Measurements from ENCODE around the gene PEF1.

The PEF1 gene

DNA sequence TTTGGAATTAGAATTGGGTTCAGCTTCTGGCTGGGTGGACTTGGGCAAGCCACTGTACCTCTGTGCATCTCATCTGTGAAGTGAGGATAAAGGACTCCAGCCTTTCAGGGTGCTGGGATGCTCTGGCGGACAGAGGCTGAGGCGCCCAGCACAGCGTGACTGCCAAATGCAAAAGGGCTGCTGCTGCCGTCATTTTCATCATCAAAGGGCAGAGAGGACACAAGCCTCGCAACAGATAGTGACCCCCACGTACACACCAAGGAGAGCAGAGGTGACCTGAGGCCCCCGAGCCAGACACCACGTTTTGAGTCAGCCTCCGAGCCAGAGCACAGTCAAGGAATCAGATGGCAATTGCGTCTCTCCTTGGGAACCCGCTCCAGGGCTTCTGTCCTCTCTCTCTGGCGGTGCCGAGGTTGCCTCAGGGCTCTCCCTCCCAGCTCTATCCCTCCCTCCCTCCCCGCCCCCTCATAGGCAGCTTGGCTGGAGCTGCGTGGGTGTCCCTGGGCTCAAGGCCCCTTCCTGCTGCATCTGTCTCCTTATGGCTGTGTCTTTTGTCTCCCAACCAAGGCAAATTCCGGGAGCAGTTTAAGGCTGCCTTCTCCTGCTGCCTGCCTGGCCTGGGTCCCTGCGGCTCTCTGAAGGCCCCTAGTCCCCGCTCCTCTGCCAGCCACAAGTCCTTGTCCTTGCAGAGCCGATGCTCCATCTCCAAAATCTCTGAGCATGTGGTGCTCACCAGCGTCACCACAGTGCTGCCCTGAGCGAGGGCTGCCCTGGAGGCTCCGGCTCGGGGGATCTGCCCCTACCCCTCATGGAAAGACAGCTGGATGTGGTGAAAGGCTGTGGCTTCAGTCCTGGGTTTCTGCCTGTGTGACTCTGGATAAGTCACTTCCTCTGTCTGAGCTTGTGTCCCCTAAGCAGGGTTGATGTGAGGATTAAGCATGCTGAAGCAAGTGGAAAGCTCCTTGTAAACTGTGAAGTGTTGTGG, 18.2 kb downstream of the PEF1 start:
- no peak for DNase-seq

DNA sequence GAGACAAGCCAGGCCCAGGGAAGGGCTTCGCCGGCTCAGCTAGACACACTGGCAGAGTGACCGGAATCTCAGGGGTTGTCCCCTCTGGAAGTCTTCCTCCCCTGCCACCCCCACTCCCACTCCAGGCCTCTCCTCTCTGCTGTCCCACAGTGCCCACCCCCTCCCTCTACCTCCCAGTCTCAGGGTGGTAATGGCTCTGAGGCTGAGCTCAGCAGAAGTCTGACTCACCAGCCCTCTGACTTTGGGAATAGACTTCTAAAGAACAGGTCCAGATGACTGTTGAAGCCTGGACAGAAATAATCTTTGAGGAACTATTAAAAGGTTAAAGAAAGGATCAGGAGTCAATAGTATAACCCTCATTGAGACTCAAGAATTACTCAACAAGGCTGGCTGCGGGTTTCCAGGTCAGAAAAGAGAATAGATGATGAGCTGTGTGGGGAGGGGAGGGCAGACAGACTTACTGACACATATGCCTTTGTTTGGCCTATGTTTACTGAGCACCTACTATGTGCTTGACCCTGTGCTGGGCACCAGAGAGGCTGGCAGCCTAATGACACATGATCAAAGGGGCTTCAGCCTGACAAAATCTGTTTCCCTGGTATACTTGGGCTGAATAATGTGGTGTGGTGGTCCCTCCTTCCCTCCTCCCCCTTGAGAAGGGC, 19.0 kb downstream of the PEF1 start:
- no peak for DNase-seq

DNA sequence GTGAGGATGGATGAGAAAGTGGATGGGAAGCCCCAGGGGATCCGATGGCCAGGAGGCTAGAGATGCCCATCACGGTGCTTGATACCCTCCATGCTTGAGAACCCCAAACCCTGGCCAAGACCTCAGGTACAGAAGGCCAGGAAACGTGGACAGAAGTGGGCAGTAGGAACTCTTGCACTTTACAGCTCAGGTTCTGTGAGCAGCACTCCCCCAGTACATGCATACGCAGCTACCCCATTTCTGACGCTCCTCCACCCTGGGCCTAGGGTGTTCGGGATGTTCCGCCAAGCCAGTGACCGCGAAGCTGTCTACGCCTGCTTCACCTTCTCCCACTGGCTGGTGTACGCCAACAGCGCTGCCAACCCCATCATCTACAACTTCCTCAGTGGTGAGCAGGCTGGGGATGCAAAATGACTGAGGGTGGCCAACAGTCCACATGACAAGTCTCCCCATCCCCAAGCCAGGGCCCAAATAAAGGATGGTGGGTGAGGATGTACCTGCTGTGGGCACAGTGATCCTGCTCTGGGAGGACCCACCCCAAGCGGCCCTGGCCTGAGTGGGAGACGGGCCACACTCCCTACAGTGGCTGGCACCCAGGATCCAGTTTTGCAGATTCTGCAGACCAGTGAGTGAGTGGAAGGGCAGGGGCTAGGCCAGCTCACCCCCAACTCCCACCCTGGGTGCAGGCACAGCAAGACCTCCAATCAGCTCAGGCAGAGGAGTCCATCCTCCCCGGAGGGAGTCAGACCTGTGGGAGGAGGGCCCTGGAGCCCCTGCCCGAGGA, 19.8 kb downstream of the PEF1 start:
- no peak for DNase-seq

DNA sequence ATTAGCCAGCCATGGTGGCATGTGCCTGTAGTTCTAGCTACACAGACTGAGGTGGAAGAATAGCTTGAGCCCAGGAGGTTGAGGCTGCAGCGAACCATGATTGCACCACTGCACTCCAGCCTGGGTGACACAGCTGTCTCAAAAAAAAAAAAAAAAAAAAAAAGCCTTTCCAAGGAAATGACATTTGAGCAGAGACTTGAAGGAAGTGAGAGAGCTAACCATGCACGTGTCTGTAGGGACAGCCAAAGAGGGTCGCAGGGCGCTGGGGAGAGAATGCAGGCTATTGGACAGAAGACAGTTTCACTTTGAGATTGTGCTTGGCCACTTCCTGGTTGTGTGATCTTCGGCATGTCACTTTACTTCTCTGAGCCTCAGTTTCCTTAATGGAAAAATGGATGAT, 20.4 kb downstream of the PEF1 start:
- DNase-seq = no peak

DNA sequence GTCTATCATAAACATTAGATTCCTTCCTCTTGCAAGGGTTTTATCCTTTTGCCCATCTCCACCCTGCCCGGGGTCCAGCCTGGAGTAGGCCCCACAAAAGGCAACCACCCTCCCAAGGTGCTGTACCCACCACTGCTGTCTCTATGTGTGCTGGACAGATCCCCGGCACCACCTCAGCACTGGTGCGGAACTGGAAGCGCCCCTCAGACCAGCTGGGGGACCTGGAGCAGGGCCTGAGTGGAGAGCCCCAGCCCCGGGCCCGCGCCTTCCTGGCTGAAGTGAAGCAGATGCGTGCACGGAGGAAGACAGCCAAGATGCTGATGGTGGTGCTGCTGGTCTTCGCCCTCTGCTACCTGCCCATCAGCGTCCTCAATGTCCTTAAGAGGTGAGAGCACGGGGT, 21.3 kb downstream of the PEF1 start:
- no peak for DNase-seq

DNA sequence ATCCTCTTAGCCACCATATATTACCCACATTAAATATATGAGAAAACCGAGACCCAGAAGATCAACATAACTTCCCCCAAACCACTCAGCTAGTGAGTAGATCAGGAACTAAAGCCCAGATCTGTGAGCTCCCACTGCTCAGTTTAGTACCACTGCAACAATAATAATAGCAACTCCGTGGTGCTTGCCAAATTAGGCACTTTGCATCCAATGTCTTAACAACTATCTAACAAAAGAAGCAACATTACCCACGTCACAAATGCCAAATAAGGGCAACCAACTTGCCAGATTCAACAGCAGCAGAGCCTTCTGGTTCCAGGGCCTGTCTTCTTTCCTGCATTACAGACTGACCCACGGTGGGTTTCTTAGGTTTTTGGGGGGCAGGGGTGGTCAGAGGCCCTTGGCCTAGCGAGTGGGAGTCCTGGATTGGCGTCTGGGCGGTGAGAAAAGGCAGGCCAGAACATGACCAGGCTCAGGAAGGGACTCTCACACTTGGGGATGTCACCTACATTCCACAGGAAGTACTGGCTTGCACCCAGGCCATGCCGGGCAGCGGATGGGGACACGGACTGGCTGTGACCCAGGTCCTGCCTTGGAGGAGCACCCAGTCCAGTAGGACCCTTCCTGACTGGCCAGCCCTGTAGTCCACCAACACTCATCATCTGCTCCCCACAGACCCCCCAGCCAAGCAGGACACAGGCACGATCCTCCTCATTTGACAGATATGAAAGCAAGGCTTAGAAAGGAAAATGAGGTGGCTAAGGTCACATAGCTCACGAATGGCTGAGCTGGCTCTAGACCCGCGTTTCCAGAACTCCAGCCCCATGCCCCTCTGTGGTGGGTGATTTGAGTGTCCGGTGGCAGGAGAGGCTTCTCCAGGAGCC, 22.6 kb downstream of the PEF1 start:
- no peak for DNase-seq

DNA sequence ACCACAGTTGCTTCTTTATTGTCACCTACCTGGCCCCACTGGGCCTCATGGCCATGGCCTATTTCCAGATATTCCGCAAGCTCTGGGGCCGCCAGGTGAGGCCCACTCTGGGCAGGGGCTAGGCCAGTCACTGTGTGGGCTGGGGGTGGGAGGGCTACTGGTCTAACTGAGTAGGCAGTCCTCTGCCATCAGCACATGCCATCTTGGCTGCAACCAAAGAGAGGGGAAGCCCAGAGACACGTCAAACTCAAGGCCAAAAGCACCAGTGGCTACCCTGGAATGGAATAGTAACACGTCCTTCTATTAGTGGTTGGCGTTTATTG, 23.2 kb downstream of the PEF1 start:
- DNase-seq = no peak

DNA sequence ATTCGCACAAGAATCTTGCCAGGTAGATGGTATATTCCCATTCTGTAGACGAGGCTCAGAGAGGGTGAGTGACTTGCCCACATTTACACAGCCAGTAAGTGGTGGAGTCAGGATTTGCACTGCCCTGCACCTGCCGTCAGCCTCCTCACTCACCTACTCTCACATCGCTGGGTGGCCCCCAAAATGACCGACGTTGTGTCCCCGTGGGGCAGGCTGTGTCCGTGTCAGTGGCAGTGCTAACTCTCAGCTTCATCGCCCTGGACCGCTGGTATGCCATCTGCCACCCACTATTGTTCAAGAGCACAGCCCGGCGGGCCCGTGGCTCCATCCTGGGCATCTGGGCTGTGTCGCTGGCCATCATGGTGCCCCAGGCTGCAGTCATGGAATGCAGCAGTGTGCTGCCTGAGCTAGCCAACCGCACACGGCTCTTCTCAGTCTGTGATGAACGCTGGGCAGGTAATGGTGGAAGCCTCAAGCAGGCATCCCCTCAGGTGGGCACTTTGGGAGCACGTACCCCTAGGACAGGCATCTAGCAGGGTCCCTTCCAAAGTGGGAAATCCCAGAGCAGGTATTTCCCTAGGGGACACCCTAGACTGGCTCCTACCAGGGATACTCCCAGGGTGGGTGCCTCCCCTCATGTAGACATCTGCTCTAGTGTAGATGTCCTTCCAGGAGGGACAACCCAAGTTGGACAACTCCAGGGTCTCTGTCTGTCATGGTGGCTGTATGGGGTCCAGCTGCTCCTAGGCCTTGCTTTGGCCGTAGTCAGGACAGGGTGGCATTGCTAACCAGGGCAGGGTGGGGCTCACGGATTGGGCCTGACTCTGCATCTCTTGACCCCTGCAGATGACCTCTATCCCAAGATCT, 23.8 kb downstream of the PEF1 start:
- DNase-seq = no peak

DNA sequence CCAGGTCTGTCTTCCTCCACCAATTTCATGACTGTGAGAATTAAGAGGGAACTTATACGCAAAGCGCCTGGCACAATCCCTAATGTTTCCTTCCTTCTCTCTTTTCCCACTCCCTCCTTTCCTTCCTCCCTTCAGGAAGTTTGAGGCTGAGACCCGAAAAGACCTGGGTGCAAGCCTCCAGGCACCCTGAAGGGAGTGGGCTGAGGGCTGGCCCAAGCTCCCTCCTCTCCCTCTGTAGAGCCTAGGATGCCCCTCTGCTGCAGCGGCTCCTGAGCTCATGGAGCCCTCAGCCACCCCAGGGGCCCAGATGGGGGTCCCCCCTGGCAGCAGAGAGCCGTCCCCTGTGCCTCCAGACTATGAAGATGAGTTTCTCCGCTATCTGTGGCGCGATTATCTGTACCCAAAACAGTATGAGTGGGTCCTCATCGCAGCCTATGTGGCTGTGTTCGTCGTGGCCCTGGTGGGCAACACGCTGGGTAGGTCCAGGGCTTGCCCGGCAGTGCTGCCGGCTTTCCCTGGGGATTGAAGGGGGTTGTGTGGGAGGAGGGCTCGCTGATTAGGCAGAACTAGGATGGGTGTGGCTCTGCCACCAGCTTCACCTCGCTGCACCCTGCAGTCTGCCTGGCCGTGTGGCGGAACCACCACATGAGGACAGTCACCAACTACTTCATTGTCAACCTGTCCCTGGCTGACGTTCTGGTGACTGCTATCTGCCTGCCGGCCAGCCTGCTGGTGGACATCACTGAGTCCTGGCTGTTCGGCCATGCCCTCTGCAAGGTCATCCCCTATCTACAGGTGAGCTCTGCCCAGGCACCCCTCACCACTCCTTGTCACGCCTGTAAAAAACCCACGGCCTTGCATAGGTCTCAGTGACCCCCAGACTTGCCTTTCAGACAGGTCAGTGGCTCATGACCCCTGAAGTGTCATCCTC, 25.5 kb downstream of the PEF1 start:
- no peak for DNase-seq

DNA sequence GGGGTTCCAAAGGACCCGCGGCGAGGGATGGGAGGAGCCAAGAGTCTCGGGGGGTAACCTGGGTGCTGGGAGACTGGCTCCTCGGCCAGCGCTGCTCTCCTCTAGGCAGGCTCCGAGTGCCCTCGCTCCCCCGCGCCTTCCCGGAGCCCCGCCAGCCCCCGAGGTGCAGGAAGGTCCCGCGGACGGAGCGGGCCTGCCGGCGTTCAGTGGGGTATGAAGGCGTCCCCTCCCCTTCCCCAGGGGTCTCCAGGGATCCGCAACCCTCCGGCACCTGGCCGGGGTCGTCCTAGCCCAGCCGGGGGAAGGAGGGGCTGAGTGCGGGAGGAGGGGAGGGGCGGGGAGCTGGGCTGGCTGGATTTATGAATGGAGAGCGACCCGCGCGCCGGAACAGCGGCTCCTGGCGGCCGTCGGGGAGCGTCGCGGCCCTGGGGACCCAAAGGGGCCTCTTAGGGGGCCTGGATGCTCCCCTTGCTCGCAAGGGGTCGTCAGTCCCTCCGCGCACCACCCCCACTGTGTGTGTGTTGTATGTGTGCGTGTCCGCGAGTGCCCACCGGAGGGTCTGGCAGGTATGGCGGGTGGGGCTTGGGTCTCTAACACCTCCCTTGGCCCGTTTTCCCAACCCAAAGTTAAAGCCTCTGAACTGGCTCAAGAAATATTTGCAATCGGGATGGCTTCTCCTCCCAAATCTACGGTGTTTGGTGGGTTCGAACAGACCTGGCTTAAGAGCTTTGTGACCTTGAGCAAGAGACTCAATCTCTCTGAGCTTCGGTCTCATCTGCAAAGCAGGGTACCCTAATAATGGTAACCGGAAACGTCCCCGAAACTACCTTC, 26.5 kb downstream of the PEF1 start:
- peak; percentile 57 for DNase-seq

DNA sequence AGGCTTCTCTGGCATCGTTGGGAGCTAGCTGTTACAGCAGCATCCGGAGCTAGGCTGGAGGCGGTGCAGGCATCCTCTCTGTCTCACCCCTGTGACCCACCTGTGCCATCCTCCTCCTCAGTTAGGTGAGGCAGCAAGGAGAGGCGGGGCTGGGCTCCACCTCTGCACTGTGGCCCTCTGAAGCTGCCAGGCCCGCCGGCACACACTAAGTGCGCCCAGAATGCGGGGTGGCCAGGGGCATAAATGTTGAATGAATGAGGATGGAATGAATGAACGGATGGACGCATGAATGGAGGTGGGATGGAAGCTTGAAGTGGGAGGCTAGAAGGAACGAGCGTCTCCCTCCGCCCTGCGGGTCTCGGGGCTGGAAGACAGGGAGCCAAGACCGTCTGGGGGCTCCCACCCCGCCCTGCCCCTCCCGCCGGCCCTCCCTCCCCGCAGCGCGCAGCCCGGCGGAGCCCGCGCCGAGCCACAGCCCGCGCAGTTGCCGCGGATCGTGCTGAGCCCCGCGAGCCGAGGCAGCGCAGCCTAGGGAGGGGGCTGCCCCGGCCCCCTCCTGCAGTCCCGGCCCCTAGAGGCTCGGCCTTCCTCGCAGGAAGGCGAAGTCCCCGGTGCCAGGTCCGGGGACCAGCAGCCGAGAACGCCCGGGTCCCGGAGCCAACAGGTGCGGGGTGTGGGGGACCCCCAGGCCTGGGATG, 27.3 kb downstream of the PEF1 start, which contains the start of gene HCRTR1:
TSS of gene HCRTR1 (plus strand) at position 472 of the 698 bp plus-strand sequence. CDS start 1,504 bp downstream, outside the sequence.
- DNase-seq = no peak

DNA sequence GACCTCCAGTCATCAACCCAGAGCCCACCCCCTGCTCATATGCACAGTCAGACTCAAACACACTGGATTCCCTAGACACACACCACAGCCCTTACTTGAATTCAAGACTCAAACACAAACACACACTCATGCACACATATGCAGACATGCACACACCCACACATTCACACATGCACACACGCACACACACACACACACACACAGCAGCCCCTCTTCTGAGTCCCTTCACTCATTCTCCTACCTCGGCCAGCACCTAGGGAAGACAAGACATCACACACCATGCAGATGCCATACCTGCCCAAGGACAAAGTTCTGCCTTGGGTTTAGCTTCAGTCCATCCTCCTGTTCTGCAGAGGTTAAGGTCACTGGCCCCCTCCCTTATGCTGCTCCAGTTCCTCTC, 28.7 kb downstream of the PEF1 start:
- DNase-seq = no peak

DNA sequence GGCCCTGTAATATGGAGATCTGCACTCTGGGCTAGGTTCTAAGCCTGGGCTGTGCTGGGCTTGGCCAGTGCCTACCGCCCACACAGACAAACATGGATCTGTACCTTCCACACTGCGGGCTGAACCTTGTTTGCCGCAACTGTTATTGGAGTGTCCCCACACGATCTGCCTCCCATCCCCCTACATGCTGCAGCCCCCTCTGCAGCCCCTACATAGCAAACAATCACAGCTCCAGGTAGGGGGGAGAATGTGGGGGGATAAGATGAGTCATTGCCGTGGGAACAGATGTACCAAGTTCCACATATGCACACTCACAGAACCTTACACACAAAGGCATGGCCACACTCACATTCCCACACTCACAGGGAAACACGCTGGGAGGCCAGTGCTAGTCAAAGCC, 29.3 kb downstream of the PEF1 start:
- no peak for DNase-seq

DNA sequence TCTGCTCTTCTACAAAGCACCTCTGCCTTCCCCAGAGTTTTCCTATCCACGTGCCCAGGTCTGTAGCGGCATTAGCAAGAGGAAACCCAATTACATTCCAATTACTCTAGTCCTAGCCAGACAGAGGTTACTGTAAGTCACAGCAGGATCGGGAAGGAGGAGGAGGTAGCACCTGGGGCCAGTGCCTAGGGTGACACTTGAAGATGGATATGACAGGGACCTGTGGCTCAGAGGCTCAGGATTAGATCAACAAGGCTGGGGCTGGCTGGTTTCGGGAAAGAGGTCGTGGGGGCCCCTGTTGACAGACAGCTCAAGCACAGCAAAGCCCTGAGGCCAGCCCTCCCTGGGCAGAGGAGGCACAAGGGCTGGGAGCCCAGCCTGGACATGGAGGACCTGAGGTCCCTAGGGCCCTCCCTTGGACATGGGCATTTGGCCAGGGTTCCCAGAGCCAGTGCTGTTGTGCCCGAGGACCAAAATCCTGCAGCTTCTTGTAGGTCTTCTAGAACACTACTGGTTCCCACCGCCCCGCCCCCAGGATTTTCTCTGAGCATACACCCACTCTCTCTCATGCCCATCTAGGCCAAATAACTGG, 30.2 kb downstream of the PEF1 start:
- DNase-seq = no peak

DNA sequence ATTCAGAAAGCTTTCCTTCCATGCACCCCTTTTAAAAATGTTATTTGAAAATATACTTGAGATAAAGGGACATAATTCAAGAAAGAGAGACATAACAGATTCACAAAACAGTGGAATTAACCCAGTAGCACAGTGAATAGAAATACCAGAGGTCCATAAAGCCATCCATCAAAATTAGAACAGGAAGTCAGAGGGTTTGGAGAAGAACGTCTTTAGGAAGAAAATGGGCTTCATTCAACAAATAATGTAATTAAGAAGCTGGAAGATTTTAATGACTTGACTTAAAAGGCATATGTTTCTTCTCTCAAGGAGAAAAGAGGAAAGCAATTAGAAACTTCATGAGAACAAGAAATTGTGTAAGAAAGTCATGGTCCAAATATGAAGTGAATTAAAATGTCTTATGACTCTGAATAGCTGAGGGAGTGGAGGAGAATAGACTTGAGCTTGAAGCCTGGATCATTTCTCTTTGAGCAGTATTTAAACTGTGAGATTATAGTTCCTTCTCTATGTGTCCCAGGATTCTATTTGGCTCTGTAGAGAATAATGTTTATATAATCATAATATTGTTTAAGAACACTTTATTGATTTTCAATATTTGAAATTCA, 35.1 kb downstream of the PEF1 start:
- no peak for DNase-seq

DNA sequence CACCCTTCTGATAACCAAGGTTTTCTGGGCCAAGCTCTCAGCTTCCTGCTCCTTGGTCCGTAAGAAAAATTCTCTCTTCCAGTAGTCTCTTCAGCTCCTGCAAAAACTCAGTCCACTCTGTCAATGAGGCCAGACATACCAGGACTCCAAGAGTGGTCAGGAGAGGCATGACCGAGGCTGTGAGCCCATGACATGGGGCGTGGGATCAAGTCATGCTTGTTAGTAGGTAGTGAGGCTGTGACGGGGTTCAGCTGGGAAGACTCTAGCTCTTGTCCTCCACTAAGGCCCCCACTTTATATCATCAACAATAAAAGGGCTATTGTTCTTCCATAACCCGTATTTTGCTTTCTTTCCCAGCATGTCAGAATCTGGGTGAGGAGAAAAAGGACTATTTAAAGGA, 37.3 kb downstream of the PEF1 start:
- DNase-seq = no peak

DNA sequence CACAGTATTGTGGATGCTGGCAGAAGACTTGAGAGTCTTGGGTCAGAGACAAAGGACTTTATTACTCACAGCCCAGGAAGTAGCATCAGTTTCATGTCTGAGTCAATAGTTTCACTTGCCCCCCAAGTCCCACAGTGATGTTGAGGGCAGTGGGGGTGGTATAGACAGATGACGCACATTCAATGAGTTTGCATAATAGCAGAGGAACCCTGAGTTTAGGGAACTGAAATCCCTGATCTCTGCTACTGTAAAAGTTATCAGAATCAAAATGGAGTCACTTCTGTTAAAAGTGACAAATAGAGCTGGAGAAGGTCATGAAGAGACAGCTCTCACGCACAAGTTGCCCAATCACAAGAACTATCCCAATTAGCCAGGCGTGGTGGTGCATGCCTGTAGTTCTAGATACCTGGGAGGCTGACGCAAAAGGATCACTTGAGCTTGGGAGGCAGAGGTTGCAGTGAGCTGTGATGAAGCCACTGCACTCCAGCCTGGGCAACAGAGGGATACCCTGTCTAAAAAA, 38.7 kb downstream of the PEF1 start:
- no peak for DNase-seq

DNA sequence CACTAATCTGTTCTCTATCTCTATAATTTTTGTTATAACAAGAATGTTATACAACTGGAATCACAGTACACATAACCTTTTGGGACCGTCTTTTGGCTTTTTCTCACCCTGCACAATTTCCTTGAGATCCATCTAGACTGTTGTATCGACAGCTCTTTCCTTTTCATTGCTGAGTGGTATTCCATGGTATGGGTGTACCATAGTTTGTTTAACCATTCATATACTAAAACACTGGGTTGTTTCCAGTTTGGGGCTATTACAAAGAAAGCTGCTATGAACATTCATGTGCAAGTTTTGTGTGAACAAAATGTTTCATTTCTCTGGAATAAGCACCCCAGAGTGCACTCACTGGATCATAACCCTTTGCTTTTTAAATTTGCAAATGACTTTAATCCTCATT, 42.6 kb downstream of the PEF1 start:
- DNase-seq = no peak

Measured in NCI-H2171 (cell line).